ENCODE results near the gene KIF5A.

DNA sequence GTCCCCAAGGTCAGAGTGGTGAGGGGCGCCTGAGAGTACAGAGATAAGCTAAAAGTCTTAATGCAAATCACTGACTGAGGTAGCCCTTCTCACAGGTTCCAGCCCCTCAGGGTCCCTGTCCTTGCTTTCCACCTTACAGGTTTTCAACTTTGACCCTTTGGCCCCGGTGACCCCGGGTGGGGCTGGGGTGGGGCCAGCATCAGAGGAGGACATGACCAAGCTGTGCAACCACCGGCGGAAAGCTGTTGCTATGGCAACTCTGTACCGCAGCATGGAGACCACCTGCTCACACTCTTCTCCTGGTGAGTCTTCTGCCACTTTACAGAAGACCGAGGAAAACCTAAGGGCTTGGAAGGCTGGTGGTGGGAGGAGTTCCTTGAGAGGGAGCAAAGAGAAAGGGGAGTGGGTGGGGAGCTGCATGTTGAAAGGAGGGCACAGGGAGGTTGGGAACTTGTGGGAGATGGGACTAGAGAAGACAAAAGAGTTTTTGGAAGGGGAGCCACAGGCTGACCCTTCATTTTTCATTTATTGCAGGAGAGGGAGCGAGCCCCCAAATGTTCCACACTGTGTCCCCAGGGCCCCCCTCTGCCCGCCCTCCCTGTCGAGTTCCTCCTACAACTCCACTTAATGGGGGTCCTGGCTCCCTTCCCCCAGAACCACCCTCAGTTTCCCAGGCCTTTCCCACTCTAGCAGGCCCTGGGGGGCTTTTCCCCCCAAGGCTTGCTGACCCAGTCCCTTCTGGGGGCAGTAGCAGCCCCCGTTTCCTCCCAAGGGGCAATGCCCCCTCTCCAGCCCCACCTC, 24.8 kb upstream of the KIF5A start:
- no peak for TF ChIP-seq EZH2phosphoT487 (IDR thresholded peaks at IDR 0.05)
- no peak for TF ChIP-seq CTCF (IDR thresholded peaks at IDR 0.05)
- no peak for TF ChIP-seq EZH2 (IDR thresholded peaks at IDR 0.05)

Measured in neural progenitor cell (in vitro differentiated cells).